GM04504 (cell line): ENCODE measurements around the gene USP30.

ENCODE experiments used
- DNase-seq: peaks from one replicate; pipeline ENCODE4 v3.0.0-alpha.2; 2012; ENCODE audit warnings: low read depth

Gene USP30

GRCh38 chr12:109126784-109127183, 74.4 kb downstream of the USP30 start:
- DNase-seq, result no peak

DNA sequence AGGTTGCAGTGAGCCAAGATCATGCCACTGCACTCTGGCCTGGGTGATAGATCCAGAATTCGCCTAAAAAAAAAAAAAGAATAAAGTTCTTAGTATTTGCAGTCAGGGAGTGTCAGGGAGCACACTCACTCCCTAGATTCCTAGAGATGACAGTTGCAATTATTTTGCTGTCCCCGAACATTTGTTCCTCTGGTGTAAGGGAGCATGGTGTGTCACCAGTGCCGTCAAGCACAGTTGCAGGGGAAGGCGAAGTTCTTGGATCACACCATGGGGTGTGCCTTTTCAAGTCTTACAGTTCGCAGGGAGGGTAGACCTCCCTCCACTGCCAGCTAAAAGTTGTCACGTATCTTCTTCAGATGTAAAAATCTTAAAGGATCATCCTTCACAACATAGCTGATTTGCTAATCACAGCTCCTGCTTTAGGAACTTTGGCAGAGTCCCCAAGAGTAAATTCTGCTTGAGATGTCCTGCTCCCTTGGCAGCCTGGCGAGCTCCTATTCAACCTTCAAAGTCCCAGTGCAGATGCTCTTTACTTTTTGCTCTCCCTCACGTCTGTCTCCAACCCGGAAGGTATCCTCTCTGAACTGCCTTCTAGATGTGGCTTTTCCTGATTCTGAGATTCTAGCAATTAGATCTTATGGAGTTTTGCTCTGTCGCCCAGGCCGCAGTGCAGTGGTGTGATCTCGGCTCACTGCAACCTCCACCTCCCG, 75.3 kb downstream of the USP30 start:
- no peak for DNase-seq

- no peak for DNase-seq
Observed at GRCh38 chr12:109130297-109131153, 78.1 kb downstream of the USP30 start.

DNA sequence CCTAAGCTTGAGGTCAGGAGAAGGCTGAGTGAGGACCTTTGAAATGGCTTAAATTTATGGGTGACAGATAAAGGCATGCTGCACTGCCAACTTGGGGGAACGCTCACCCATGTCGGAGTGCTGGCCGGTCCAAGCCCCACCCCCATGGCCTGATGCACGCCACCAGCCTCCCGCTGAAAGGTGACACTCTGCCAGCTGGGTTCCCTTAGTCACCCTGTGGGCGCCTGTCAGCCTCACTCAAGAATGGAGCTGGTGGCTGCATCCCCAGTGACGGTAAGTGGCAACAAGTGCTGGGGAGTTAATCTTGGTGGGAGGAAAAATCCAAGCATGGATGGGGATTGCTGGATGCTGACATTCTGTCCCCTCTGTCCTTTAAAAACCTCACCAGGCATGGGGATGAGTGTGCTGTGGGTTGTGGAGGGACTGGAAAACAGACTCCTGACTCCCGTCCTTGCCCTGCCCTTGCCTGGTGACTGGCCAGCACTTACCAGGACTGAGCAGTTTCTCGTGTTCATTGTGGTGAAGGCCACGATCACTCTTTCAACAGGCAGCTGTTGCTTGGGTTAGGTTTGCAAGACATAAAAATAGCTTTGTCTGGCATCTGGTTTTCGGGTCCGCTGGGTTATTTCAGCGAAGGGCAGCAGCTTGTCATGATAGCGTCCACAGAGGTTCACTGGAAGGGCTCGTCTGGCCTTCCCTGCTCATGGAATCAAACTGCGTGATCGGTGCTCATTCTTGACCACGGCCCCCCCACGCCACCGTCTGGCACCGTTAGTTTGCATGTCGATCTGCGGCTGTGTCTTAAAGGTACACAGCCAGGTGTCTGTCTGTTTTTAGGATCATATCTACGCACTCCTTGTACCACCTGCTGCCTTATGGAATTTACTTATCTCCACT, 79.0 kb downstream of the USP30 start:
- no peak for DNase-seq

DNA sequence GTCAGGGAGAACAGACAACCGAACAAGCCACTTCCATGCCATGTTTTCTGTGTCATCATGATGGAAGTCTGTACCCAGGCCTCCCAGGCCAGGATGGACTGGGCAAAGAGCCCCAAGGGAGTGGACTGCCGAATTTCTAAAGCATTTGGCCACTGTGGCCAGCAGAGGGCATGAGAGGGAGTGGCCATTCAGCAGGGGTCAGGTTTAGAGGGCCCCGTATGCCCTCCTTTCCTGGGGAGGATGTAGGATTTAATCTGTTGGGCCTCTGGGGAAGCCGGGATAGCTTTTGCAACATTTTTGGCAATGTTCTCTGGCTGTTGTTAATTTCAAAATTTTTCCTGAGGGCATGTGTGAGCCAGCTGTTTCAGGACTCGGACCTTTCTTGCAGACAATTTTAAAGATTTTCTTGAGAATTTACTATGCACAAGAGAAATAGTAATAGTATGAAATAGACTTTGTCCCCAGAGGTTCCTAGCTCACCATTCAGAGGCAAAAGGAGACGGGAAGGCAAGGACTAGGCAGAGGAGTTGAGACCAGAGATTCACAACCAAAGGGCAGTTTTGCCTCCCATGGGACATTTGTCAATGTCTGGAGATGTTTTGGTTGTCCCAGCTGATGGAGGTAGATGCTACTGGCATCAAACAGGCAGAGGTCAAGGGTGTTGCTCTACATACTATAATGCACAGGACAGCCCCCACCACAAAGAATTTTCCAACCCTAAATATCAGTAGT, 82.0 kb downstream of the USP30 start:
- peak; percentile 52 for DNase-seq

DNA sequence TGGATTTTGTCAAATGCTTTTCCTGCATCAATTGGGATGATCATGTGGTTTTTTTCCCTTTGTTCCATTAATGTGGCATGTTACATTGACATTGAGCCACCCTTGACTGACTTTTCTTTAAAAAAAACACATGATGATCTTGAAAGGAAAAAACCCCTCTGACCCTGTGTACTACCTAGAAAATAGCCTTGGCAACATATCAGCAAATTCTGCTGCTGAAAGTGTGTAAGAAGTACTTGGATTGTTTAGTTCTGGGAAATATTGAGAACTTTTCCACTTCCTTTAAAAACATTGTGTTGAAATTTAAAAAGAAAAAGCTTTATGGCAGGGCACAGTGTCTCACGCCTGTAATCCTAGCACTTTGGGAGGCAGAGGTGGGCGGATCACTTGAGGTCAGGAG, 84.7 kb downstream of the USP30 start:
- no peak for DNase-seq
